Astrocyte (in vitro differentiated cells and primary cell): ENCODE measurements around the gene ELMO1. TPM values are rescaled to one million over a fixed set of nuclear protein-coding genes. Genes with fewer than 3 reads are reported as not detected.

Source experiments
- DNase-seq: peaks from one replicate; pipeline ENCODE4 v3.0.0-alpha.2; 2010; ENCODE audit warnings: low read depth
- FAIRE-seq: peaks from 2 replicates; lab custom pipeline; 2011; peaks lifted over from hg19 to GRCh38; lab: Jason Lieb, UNC
- H2AFZ ChIP-seq: 2 replicates; pipeline ENCODE4 v1.6.0; 2012; ENCODE audit warnings: low read depth, low read length, inconsistent platforms
- H3K27ac ChIP-seq: 2 replicates; pipeline ENCODE4 v1.5.1; 2011; ENCODE audit warnings: low read depth, low read length, inconsistent platforms
- H3K27me3 ChIP-seq: 2 replicates; pipeline ENCODE4 v1.6.0; 2011; ENCODE audit warnings: low read length, inconsistent platforms; ENCODE audit not compliant: insufficient read depth
- H3K36me3 ChIP-seq: 2 replicates; pipeline ENCODE4 v1.5.1; 2011; ENCODE audit warnings: low read length, inconsistent platforms; ENCODE audit not compliant: insufficient read depth
- H3K4me1 ChIP-seq: 2 replicates; pipeline ENCODE4 v1.5.1; 2011; ENCODE audit warnings: low read length, inconsistent platforms; ENCODE audit not compliant: insufficient read depth
- H3K4me2 ChIP-seq: 2 replicates; pipeline ENCODE4 v1.6.0; 2012; ENCODE audit warnings: low read length, inconsistent platforms
- H3K4me3 ChIP-seq: 2 replicates; pipeline ENCODE4 v1.5.1; 2011; ENCODE audit warnings: low read depth, mild to moderate bottlenecking, low read length, inconsistent platforms; ENCODE audit not compliant: insufficient read depth
- H3K79me2 ChIP-seq: 2 replicates; pipeline ENCODE4 v1.6.0; 2012; ENCODE audit warnings: mild to moderate bottlenecking, low read length, inconsistent platforms; ENCODE audit not compliant: insufficient read depth
- H3K9ac ChIP-seq: 2 replicates; pipeline ENCODE4 v1.6.0; 2012; ENCODE audit warnings: mild to moderate bottlenecking, low read length, inconsistent platforms
- H3K9me3 ChIP-seq: 2 replicates; pipeline ENCODE4 v1.5.1; 2012; ENCODE audit warnings: low read depth, mild to moderate bottlenecking, low read length, inconsistent platforms; ENCODE audit not compliant: insufficient read depth
- H4K20me1 ChIP-seq: 2 replicates; pipeline ENCODE4 v1.6.0; 2012; ENCODE audit warnings: low read length, inconsistent platforms; ENCODE audit not compliant: insufficient read depth
- H3K27ac Mint-ChIP-seq: one replicate; pipeline ENCODE4 v1.8.0; 2021; ENCODE audit warnings: mild to moderate bottlenecking, mixed read lengths; ENCODE audit not compliant: unreplicated experiment
- H3K27me3 Mint-ChIP-seq: one replicate; pipeline ENCODE4 v1.8.0; 2021; ENCODE audit warnings: low read depth, mixed read lengths; ENCODE audit not compliant: unreplicated experiment
- H3K36me3 Mint-ChIP-seq: one replicate; pipeline ENCODE4 v1.8.0; 2021; ENCODE audit warnings: low read depth, mixed read lengths; ENCODE audit not compliant: unreplicated experiment
- H3K4me1 Mint-ChIP-seq: one replicate; pipeline ENCODE4 v1.8.0; 2021; ENCODE audit warnings: low read depth, mixed read lengths; ENCODE audit not compliant: unreplicated experiment
- H3K4me3 Mint-ChIP-seq: one replicate; pipeline ENCODE4 v1.8.0; 2021; ENCODE audit warnings: mild to moderate bottlenecking, moderate library complexity, mixed read lengths; ENCODE audit not compliant: unreplicated experiment
- H3K9me3 Mint-ChIP-seq: one replicate; pipeline ENCODE4 v1.8.0; 2021; ENCODE audit warnings: mild to moderate bottlenecking, mixed read lengths; ENCODE audit not compliant: unreplicated experiment
- CTCF ChIP-seq: IDR thresholded peaks from 2 replicates; pipeline ENCODE4 v1.5.1; 2011; ENCODE audit warnings: low read depth, mild to moderate bottlenecking, inconsistent platforms, low read length, moderate library complexity; ENCODE audit not compliant: insufficient read depth
- EZH2 ChIP-seq: IDR thresholded peaks from 2 replicates; pipeline ENCODE4 v1.6.1; 2012; ENCODE audit warnings: mild to moderate bottlenecking, low read length, inconsistent platforms; ENCODE audit not compliant: insufficient read depth
- total RNA-seq: library from RNA; stranded (reverse); gene quantifications from 2 replicates; pipeline ENCODE4 v1.2.1, GENCODE V29; 2021

ELMO1 gene
- total RNA-seq, 1 donor from 2014 or later: 20.4 TPM

GRCh38 chr7:37295401-37295800, 153.3 kb downstream of the ELMO1 start:
- Histone ChIP-seq H3K36me3 (no peaks in the 10 kb centered on the region), H3K27ac (no peak overlapping the region), H3K4me2 (no peak overlapping the region), H3K9me3 (no peaks in the 10 kb centered on the region), H3K27me3 (no peaks in the 10 kb centered on the region), H3K4me3 (no peak overlapping the region), H3K9ac (no peak overlapping the region), H3K4me1 (no peaks in the 10 kb centered on the region), H3K79me2 (no peaks in the 10 kb centered on the region), H2AFZ (no peak overlapping the region), H4K20me1 (no peaks in the 10 kb centered on the region)
- Mint-ChIP-seq H3K36me3 (peaks cover 3% of the 10 kb centered on the region), H3K4me3 (no peak overlapping the region), H3K9me3 (peaks cover 3% of the 10 kb centered on the region), H3K4me1 (peaks cover 1% of the 10 kb centered on the region), H3K27ac (no peak overlapping the region), H3K27me3 (no peaks in the 10 kb centered on the region)
- FAIRE-seq: no peak
- DNase-seq: no peak
- TF ChIP-seq CTCF: no peak
- TF ChIP-seq EZH2: no peak

GRCh38 chr7:37290731-37291130, 157.9 kb downstream of the ELMO1 start:
- Histone ChIP-seq H3K4me3 (no peak overlapping the region), H3K79me2 (no peaks in the 10 kb centered on the region), H3K27ac (no peak overlapping the region), H3K9me3 (no peaks in the 10 kb centered on the region), H3K4me2 (no peak overlapping the region), H3K9ac (no peak overlapping the region), H3K4me1 (no peaks in the 10 kb centered on the region), H3K27me3 (no peaks in the 10 kb centered on the region), H3K36me3 (no peaks in the 10 kb centered on the region), H4K20me1 (no peaks in the 10 kb centered on the region), H2AFZ (no peak overlapping the region)
- no peak overlapping the region for H3K4me3 Mint-ChIP-seq
- H3K27ac Mint-ChIP-seq: no peak overlapping the region
- FAIRE-seq (no peak), DNase-seq (no peak)
- H3K4me1 Mint-ChIP-seq: peaks cover under 1% of the 10 kb centered on the region
- peaks cover 3% of the 10 kb centered on the region for H3K9me3 Mint-ChIP-seq
- TF ChIP-seq CTCF: no peak
- TF ChIP-seq EZH2: no peak
- H3K36me3 Mint-ChIP-seq: peaks cover 3% of the 10 kb centered on the region
- H3K27me3 Mint-ChIP-seq: no peaks in the 10 kb centered on the region

GRCh38 chr7:37289781-37290180, 158.9 kb downstream of the ELMO1 start:
- Histone ChIP-seq H3K4me2 (no peak overlapping the region), H4K20me1 (no peaks in the 10 kb centered on the region), H3K27me3 (no peaks in the 10 kb centered on the region), H2AFZ (no peak overlapping the region), H3K4me1 (no peaks in the 10 kb centered on the region), H3K36me3 (no peaks in the 10 kb centered on the region), H3K27ac (no peak overlapping the region), H3K9ac (no peak overlapping the region), H3K79me2 (no peaks in the 10 kb centered on the region), H3K4me3 (no peak overlapping the region), H3K9me3 (no peaks in the 10 kb centered on the region)
- no peak overlapping the region for H3K4me3 Mint-ChIP-seq
- no peak for FAIRE-seq
- H3K9me3 Mint-ChIP-seq: peaks cover 3% of the 10 kb centered on the region
- DNase-seq: no peak
- TF ChIP-seq CTCF (no peak), EZH2 (no peak)
- H3K4me1 Mint-ChIP-seq: peaks cover 4% of the 10 kb centered on the region
- no peaks in the 10 kb centered on the region for H3K27me3 Mint-ChIP-seq
- H3K27ac Mint-ChIP-seq: no peak overlapping the region
- peaks cover 3% of the 10 kb centered on the region for H3K36me3 Mint-ChIP-seq
